Measurements from ENCODE around the gene GNAS. TPM values are rescaled to one million over a fixed set of nuclear protein-coding genes. Genes with fewer than 3 reads are reported as not detected.

Gene GNAS
- total RNA-seq, 3 donors from 2014 or later = 448 to 714 (median 570) TPM

GRCh38 chr20:58893355-58894120, 41.0 kb downstream of the GNAS start:
- no peak for TF ChIP-seq POLR2AphosphoS5 (IDR thresholded peaks at IDR 0.05)
- no peak for TF ChIP-seq CTCF (IDR thresholded peaks at IDR 0.05)
- TF ChIP-seq POLR2A (IDR thresholded peaks at IDR 0.05) = no peak
- Histone ChIP-seq H3K4me3 (peak overlapping the region in 2 of 3 donors; percentile 45 to 81), H3K36me3 (no peaks in the 10 kb centered on the region), H3K9me3 (no peaks in the 10 kb centered on the region), H3K27ac (peak overlapping the region in 1 of 2 donors; percentile 99), H3K27me3 (no peaks in the 10 kb centered on the region), H3K4me1 (peaks cover 13 to 31% of the 10 kb centered on the region in 2 donors)
- DNase-seq (ENCODE audit: low spot score in 2 of 2) = no peak
- intact Hi-C loops (cut with DNase I; ENCODE audit: low total_unique reads) = loop anchor here (10.0 kb wide), 1 partner anchor 91 kb away; the partner anchor contains the start of gene NELFCD

- peaks cover 13 to 31% of the 10 kb centered on the region in 2 donors for H3K4me1 ChIP-seq
- H3K4me3 ChIP-seq = peak overlapping the region in 1 of 3 donors; percentile 49
- intact Hi-C loops (cut with DNase I; ENCODE audit: low total_unique reads) = loop anchor here (10.0 kb wide), 1 partner anchor 90 kb away; the partner anchor contains the start of gene NELFCD
These were observed 42.3 kb downstream of the GNAS start for GRCh38 chr20:58894652-58895447.

DNA sequence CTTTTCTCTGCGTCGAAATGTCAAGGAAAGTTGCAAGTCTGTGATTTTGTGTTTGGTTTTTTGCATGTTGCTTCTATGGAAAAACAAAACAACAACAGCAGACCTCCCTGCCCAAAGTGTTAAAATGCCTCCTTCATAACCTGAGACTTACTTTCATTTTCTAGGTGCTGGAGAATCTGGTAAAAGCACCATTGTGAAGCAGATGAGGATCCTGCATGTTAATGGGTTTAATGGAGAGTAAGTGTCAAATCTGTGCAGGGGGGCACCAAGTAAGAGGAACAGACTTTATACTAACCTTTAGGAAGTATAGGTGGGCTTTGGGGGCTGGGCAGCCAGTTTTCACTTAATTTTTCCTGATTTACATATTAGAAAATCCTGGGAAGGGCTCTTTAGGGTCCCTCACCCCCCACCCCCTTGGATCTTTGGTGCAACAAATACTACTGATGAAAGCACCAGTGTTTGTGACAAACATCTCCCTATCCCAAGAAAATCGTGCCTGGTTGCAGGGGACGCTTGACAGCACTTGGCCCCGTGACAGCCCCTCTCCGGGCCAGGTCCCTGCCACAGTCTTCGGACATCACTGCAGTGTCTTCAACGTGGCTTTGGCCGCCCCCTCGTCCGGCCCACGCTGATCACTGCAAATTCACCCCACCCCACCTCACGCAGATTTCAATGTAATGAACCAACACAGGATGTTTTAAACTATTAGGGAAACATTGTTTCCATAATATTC, 43.1 kb downstream of the GNAS start:
- peak overlapping the region; percentile 66 to 99 for H3K27ac ChIP-seq
- no peaks in the 10 kb centered on the region for H3K9me3 ChIP-seq
- no peaks in the 10 kb centered on the region for H3K27me3 ChIP-seq
- peaks cover 13 to 31% of the 10 kb centered on the region in 2 donors for H3K4me1 ChIP-seq
- DNase-seq (ENCODE audit: low spot score in 2 of 2) = no peak
- no peak for TF ChIP-seq CTCF (IDR thresholded peaks at IDR 0.05)
- no peak for TF ChIP-seq POLR2AphosphoS5 (IDR thresholded peaks at IDR 0.05)
- no peak for TF ChIP-seq POLR2A (IDR thresholded peaks at IDR 0.05)
- intact Hi-C loops (cut with DNase I; ENCODE audit: low total_unique reads) = loop anchor here (10.0 kb wide), 1 partner anchor 89 kb away; the partner anchor contains the start of gene NELFCD
- H3K4me3 ChIP-seq = peak overlapping the region; percentile 1 to 49 (median 2)
- no peaks in the 10 kb centered on the region for H3K36me3 ChIP-seq

More at GRCh38 chr20:58894652-58895447, 42.3 kb downstream of the GNAS start:
- Histone ChIP-seq H3K27ac (peak overlapping the region; percentile 66 to 99), H3K9me3 (no peaks in the 10 kb centered on the region), H3K36me3 (no peaks in the 10 kb centered on the region), H3K27me3 (no peaks in the 10 kb centered on the region)
- no peak for DNase-seq (ENCODE audit: low spot score in 2 of 2)
- TF ChIP-seq POLR2A (IDR thresholded peaks at IDR 0.05) (no peak), CTCF (IDR thresholded peaks at IDR 0.05) (no peak), POLR2AphosphoS5 (IDR thresholded peaks at IDR 0.05) (no peak)

DNA sequence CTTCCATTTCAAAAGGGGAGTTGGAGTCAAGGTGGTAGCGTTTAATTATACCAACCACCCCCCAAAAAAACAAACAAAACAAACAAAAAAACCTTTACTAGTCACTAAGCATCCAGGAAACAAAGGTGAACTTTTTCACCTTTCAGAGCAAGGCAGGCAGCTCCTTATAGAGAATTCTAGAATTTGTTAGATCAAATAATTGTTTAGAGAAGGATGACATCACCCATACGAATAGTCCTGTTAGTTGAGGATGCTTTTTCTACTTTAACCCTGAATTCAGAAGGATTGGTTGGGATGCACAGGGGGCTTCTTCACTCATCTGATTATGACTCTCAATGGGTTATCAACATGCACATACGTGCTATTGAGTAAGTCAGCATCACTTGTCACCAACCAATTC, 44.3 kb downstream of the GNAS start:
- H3K36me3 ChIP-seq = no peaks in the 10 kb centered on the region
- H3K4me1 ChIP-seq = peaks cover 13 to 31% of the 10 kb centered on the region in 2 donors
- no peak overlapping the region for H3K4me3 ChIP-seq
- H3K9me3 ChIP-seq = no peaks in the 10 kb centered on the region
- intact Hi-C loops (cut with DNase I; ENCODE audit: low total_unique reads) = loop anchor here (10.0 kb wide), 1 partner anchor 88 kb away; the partner anchor contains the start of gene NELFCD
- H3K27me3 ChIP-seq = no peaks in the 10 kb centered on the region
- peak overlapping the region in 1 of 2 donors; percentile 99 for H3K27ac ChIP-seq
- DNase-seq (ENCODE audit: low spot score in 2 of 2) = no peak
- no peak for TF ChIP-seq POLR2AphosphoS5 (IDR thresholded peaks at IDR 0.05)
- no peak for TF ChIP-seq POLR2A (IDR thresholded peaks at IDR 0.05)
- no peak for TF ChIP-seq CTCF (IDR thresholded peaks at IDR 0.05)
